SK-N-SH (cell line): ENCODE data around the gene NAV1. TPM values are rescaled to one million over a fixed set of nuclear protein-coding genes. Genes with fewer than 3 reads are reported as not detected.

Experiments used
- CTCF ChIA-PET: fragments of 300-600, 350-600 bp; formaldehyde crosslinking; extraction: SDS; loops from one replicate; lab custom pipeline; 2021; lab: Yijun Ruan, JAX
- POLR2A ChIA-PET: fragments of 350-600 bp; sonication (Branson Sonifier 250); formaldehyde crosslinking; extraction: SDS; loops from one replicate; lab custom pipeline; 2020; ENCODE audit warnings: antibody characterized with exemption, inconsistent platforms; lab: Yijun Ruan, JAX
- DNase-seq: peaks from one replicate; pipeline ENCODE4 v3.0.0; 2012
- H2AFZ ChIP-seq: fragments of 200-600 bp; sonication (generic); 2 replicates; pipeline ENCODE4 v1.8.1; 2016; ENCODE audit warnings: antibody characterized with exemption, mild to moderate bottlenecking, low read depth
- H3F3A ChIP-seq: fragments of 200-600 bp; sonication (generic); replicated peaks from 2 replicates; pipeline ENCODE3; 2016; ENCODE audit warnings: antibody characterized with exemption, mild to moderate bottlenecking; ENCODE audit not compliant: insufficient read depth
- H3K27ac ChIP-seq, 2 experiments: fragments of 200-500 bp in 1 of 2; fragments of 200-600 bp in 1 of 2; sonication (Bioruptor generic) in 1 of 2; sonication (generic), shearing (Covaris generic) in 1 of 2; 2 replicates each; pipeline versions ENCODE4 v1.5.1 to v1.6.1; 2014 to 2016; ENCODE audit warnings: low read depth in 2 of 2, inconsistent platforms in 1 of 2, low read length in 1 of 2, mild to moderate bottlenecking in 1 of 2, mixed read lengths in 1 of 2
- H3K27me3 ChIP-seq: fragments of 200-600 bp; sonication (generic), shearing (Covaris generic); 2 replicates; pipeline ENCODE4 v1.6.1; 2016; ENCODE audit warnings: mixed run types; ENCODE audit not compliant: insufficient read depth
- H3K36me3 ChIP-seq, 2 experiments: fragments of 200-500 bp in 1 of 2; fragments of 200-600 bp in 1 of 2; sonication (Bioruptor generic) in 1 of 2; sonication (generic) in 1 of 2; replicated peaks in 1 of 2; 2 replicates each; pipeline versions ENCODE3 to v1.5.1; 2014 to 2016; ENCODE audit warnings: low read length in 1 of 2, mild to moderate bottlenecking in 1 of 2; ENCODE audit not compliant: insufficient read depth in 2 of 2, control insufficient read depth in 1 of 2
- H3K4me1 ChIP-seq, 2 experiments: fragments of 200-500 bp in 1 of 2; fragments of 200-600 bp in 1 of 2; sonication (Bioruptor generic) in 1 of 2; sonication (generic), shearing (Covaris generic) in 1 of 2; 2 replicates each; pipeline versions ENCODE4 v1.5.1 to v1.6.1; 2014 to 2016; ENCODE audit warnings: low read depth in 1 of 2, low read length in 1 of 2, mixed run types in 1 of 2; ENCODE audit not compliant: insufficient read depth in 2 of 2, control insufficient read depth in 1 of 2
- H3K4me2 ChIP-seq: fragments of 200-600 bp; sonication (generic), shearing (Covaris generic); 2 replicates; pipeline ENCODE4 v1.6.1; 2017; ENCODE audit warnings: mixed run types
- H3K4me3 ChIP-seq, 2 experiments: fragments of 200-500 bp in 1 of 2; fragments of 200-600 bp in 1 of 2; sonication (Bioruptor generic) in 1 of 2; sonication (generic), shearing (Covaris generic) in 1 of 2; 2 replicates each; pipeline versions ENCODE4 v1.5.1 to v1.8.1; 2014 to 2016; ENCODE audit warnings: low read depth in 2 of 2, inconsistent platforms in 1 of 2, low read length in 1 of 2, mild to moderate bottlenecking in 1 of 2, mixed read lengths in 1 of 2, moderate library complexity in 1 of 2
- H3K79me2 ChIP-seq: fragments of 200-600 bp; sonication (generic); 2 replicates; pipeline ENCODE4 v1.8.1; 2017; ENCODE audit warnings: mild to moderate bottlenecking; ENCODE audit not compliant: insufficient read depth
- H3K9ac ChIP-seq: fragments of 200-600 bp; sonication (generic); 2 replicates; pipeline ENCODE4 v1.6.1; 2017; ENCODE audit warnings: mixed run types
- H3K9me2 ChIP-seq: fragments of 200-600 bp; sonication (generic); 2 replicates; pipeline ENCODE4 v1.6.1; 2017; ENCODE audit warnings: mixed run types
- H3K9me3 ChIP-seq: fragments of 200-600 bp; sonication (generic); 2 replicates; pipeline ENCODE4 v1.6.1; 2017; ENCODE audit warnings: mixed run types, mild to moderate bottlenecking, moderate library complexity
- H4K20me1 ChIP-seq: fragments of 200-600 bp; sonication (generic); 2 replicates; pipeline ENCODE4 v1.6.1; 2017; ENCODE audit warnings: mild to moderate bottlenecking, mixed run types; ENCODE audit not compliant: insufficient read depth
- CHD2 ChIP-seq: fragments of 150-350 bp; IDR thresholded peaks from 2 replicates; pipeline ENCODE4 v1.6.1; 2018; ENCODE audit warnings: low read length; ENCODE audit not compliant: partially characterized antibody
- ELF1 ChIP-seq: IDR thresholded peaks from 2 replicates; pipeline ENCODE4 v1.4.0; 2012
- EP300 ChIP-seq, 2 experiments: IDR thresholded peaks; 2 replicates each; pipeline versions ENCODE4 v1.4.0 to v1.6.1; 2012; ENCODE audit warnings: borderline replicate concordance in 1 of 2, low read depth in 1 of 2, low read length in 1 of 2
- EZH2phosphoT487 ChIP-seq: fragments of 200-600 bp; sonication (generic); IDR thresholded peaks from 2 replicates; pipeline ENCODE4 v1.6.1; 2017; ENCODE audit warnings: low read depth, mixed run types, mild to moderate bottlenecking, antibody characterized with exemption, moderate library complexity, borderline replicate concordance
- FOSL2 ChIP-seq: IDR thresholded peaks from 2 replicates; pipeline ENCODE4 v1.4.0; 2012; ENCODE audit warnings: low read depth, mild to moderate bottlenecking, moderate library complexity, borderline replicate concordance
- FOXJ3 ChIP-seq: sonication (generic); formaldehyde crosslinking; IDR thresholded peaks from 2 replicates; pipeline ENCODE4 v1.5.1; 2020; ENCODE audit warnings: mild to moderate bottlenecking, missing genetic modification reagents
- FOXM1 ChIP-seq: IDR thresholded peaks from 2 replicates; pipeline ENCODE4 v1.4.0; 2012; ENCODE audit warnings: low read depth, mild to moderate bottlenecking
- IRF3 ChIP-seq: fragments of 150-350 bp; IDR thresholded peaks from 2 replicates; pipeline ENCODE4 v1.6.1; 2016; ENCODE audit warnings: mild to moderate bottlenecking, low read depth, low read length
- JUND ChIP-seq: IDR thresholded peaks from 2 replicates; pipeline ENCODE4 v1.4.0; 2012
- MAX ChIP-seq: IDR thresholded peaks from 2 replicates; pipeline ENCODE4 v1.4.0; 2012; ENCODE audit warnings: low read depth
- MEF2A ChIP-seq: IDR thresholded peaks from 2 replicates; pipeline ENCODE4 v1.4.0; 2012; ENCODE audit warnings: low read depth, borderline replicate concordance
- MXI1 ChIP-seq: IDR thresholded peaks from 2 replicates; pipeline ENCODE4 v1.6.1; 2012; ENCODE audit warnings: mild to moderate bottlenecking, low read depth, low read length, improper control_type of control experiment
- NRF1 ChIP-seq: IDR thresholded peaks from 2 replicates; pipeline ENCODE4 v1.6.1; 2012; ENCODE audit warnings: low read depth, mild to moderate bottlenecking, low read length
- RFX5 ChIP-seq: IDR thresholded peaks from 2 replicates; pipeline ENCODE4 v1.6.1; 2012; ENCODE audit warnings: mild to moderate bottlenecking, improper control_type of control experiment, low read length
- SIN3A ChIP-seq: IDR thresholded peaks from 2 replicates; pipeline ENCODE4 v1.6.1; 2012; ENCODE audit warnings: low read depth, mild to moderate bottlenecking, low read length, moderate library complexity, borderline replicate concordance
- SMC3 ChIP-seq: IDR thresholded peaks from 2 replicates; pipeline ENCODE4 v1.6.1; 2012; ENCODE audit warnings: low read depth, low read length, improper control_type of control experiment
- TCF12 ChIP-seq: IDR thresholded peaks from 2 replicates; pipeline ENCODE4 v1.4.0; 2012
- TEAD4 ChIP-seq: IDR thresholded peaks from 2 replicates; pipeline ENCODE4 v1.4.0; 2012; ENCODE audit warnings: mild to moderate bottlenecking, borderline replicate concordance; ENCODE audit not compliant: insufficient read depth
- YY1 ChIP-seq: IDR thresholded peaks from 2 replicates; pipeline ENCODE4 v1.4.0; 2012; ENCODE audit warnings: low read depth, mild to moderate bottlenecking
- WGBS: methylation state at CpG from one replicate; pipeline ENCODE4 v1.1.6; 2017; ENCODE audit warnings: low lambda C conversion rate; 5-methylcytosine and 5-hydroxymethylcytosine counted together
- polyA plus RNA-seq, 3 experiments: library from polyadenylated mRNA; depleted of rRNA; stranded (reverse); fragments of >200 nt; gene quantifications; 2 replicates each; pipeline ENCODE4 v1.2.3, GENCODE V29; 2012
- TF ChIP-seq, protein P1 (sequence below): fragments of 150-350 bp; IDR thresholded peaks from 2 replicates; pipeline ENCODE4 v1.6.1; 2017; ENCODE audit warnings: antibody characterized with exemption, low read length, low read depth, borderline replicate concordance
- TF ChIP-seq, protein P2 (sequence below): IDR thresholded peaks from 2 replicates; pipeline ENCODE4 v1.6.1; 2012; ENCODE audit warnings: mild to moderate bottlenecking, low read depth, low read length, moderate library complexity
- TF ChIP-seq, protein P3 (sequence below): IDR thresholded peaks from 2 replicates; pipeline ENCODE4; 2012

NAV1 gene
- polyA plus RNA-seq, 1 of the 3 experiments (the other 2 are of a cell fraction), result 16.1 TPM

DNA sequence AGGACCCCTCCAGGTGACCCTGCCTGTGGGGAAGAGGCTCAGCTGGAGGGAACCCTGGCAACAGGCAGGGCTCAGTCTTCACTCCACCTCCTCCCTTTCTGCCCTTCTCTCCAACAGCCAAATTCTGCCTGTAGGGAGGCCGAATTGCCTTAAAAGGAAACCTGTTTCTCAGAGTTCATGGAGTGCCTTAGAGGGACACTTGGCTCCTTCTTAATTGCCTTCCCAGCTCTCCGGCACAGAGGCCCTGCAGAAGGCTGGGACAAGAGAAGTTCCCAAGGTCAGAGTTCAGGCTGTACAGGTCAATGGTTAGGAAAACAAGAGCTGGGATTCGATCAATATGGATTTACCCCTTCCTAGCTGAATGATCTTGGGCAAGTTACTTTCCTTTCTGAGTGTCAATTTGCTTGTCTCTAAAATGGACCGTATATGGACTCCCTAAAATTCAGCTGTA lies 38.2 kb upstream of the NAV1 start:
- H3K36me3 ChIP-seq, result peaks cover 0 to 6% of the 10 kb centered on the region in 2 experiments
- CTCF ChIA-PET, result interaction anchor here (0.7 to 31.9 kb wide), 5 partner anchors 12 to 499 kb away, joined by 3 to 860 read pairs (median 4); no protein-coding TSS in a partner anchor

DNA sequence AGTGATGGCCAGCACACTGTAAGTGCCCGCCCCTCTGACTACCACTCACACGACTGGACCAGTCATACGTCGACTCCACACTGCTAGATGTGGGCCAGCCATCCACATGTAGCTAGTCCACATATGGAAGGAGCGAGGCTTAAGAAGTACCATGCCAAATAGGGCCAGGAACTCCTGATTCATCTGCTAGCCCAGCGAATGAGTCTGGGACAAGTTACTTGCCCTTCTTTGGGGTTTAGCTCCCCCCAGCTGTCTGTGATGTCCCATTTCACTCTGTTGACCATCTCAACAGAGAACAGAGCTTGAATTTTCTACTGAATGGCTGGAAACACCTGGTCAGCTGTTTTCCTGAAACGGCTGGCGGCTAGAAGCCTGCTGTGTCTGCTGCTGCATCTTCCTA lies 37.8 kb upstream of the NAV1 start:
- Histone ChIP-seq H2AFZ (no peak overlapping the region), H3K9ac (no peak overlapping the region), H3F3A (peaks cover 10% of the 10 kb centered on the region)
- CTCF ChIA-PET, result interaction anchor here (0.7 to 31.9 kb wide), 5 partner anchors 12 to 499 kb away, joined by 3 to 860 read pairs (median 3); no protein-coding TSS in a partner anchor
- 92% methylated on average over 7 of the region's 8 CpGs for WGBS
- TF ChIP-seq MEF2A, result no peak
- TF ChIP-seq, protein P1, sequence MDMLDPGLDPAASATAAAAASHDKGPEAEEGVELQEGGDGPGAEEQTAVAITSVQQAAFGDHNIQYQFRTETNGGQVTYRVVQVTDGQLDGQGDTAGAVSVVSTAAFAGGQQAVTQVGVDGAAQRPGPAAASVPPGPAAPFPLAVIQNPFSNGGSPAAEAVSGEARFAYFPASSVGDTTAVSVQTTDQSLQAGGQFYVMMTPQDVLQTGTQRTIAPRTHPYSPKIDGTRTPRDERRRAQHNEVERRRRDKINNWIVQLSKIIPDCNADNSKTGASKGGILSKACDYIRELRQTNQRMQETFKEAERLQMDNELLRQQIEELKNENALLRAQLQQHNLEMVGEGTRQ, result no peak
- TF ChIP-seq SIN3A, result no peak
- TF ChIP-seq, protein P2, sequence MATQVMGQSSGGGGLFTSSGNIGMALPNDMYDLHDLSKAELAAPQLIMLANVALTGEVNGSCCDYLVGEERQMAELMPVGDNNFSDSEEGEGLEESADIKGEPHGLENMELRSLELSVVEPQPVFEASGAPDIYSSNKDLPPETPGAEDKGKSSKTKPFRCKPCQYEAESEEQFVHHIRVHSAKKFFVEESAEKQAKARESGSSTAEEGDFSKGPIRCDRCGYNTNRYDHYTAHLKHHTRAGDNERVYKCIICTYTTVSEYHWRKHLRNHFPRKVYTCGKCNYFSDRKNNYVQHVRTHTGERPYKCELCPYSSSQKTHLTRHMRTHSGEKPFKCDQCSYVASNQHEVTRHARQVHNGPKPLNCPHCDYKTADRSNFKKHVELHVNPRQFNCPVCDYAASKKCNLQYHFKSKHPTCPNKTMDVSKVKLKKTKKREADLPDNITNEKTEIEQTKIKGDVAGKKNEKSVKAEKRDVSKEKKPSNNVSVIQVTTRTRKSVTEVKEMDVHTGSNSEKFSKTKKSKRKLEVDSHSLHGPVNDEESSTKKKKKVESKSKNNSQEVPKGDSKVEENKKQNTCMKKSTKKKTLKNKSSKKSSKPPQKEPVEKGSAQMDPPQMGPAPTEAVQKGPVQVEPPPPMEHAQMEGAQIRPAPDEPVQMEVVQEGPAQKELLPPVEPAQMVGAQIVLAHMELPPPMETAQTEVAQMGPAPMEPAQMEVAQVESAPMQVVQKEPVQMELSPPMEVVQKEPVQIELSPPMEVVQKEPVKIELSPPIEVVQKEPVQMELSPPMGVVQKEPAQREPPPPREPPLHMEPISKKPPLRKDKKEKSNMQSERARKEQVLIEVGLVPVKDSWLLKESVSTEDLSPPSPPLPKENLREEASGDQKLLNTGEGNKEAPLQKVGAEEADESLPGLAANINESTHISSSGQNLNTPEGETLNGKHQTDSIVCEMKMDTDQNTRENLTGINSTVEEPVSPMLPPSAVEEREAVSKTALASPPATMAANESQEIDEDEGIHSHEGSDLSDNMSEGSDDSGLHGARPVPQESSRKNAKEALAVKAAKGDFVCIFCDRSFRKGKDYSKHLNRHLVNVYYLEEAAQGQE, result no peak
- no peak for TF ChIP-seq FOXJ3
- no peak for TF ChIP-seq EZH2phosphoT487
- no peak for TF ChIP-seq RFX5
- TF ChIP-seq, protein P3, sequence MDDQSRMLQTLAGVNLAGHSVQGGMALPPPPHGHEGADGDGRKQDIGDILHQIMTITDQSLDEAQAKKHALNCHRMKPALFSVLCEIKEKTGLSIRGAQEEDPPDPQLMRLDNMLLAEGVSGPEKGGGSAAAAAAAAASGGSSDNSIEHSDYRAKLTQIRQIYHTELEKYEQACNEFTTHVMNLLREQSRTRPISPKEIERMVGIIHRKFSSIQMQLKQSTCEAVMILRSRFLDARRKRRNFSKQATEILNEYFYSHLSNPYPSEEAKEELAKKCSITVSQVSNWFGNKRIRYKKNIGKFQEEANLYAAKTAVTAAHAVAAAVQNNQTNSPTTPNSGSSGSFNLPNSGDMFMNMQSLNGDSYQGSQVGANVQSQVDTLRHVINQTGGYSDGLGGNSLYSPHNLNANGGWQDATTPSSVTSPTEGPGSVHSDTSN, result no peak
- TF ChIP-seq YY1, result no peak
- no peak for TF ChIP-seq IRF3
- no peak for TF ChIP-seq SMC3
- TF ChIP-seq TCF12, result no peak
- no peak for TF ChIP-seq NRF1
- no peak for TF ChIP-seq FOXM1
- no peak for TF ChIP-seq FOSL2
- no peak for TF ChIP-seq MXI1
- no peak for TF ChIP-seq ELF1
- TF ChIP-seq JUND, result no peak
- TF ChIP-seq MAX, result no peak
- TF ChIP-seq, all 33 proteins: peak for 0
- Histone ChIP-seq H3K4me2 (0 out of 2 replicates have a peak overlapping the region, but pooled peaks have one; percentile 5), H3K27ac (0 out of 4 replicates have a peak overlapping the region, but pooled peaks of 1 of the 2 experiments have one; percentile 17), H3K36me3 (peaks cover 0 to 2% of the 10 kb centered on the region in 2 experiments), H3K27me3 (no peaks in the 10 kb centered on the region), H3K4me1 (peaks cover 24 to 35% of the 10 kb centered on the region in 2 experiments; a peak in 3 of 4 replicates), H3K4me3 (no peak overlapping the region), H3K9me3 (no peaks in the 10 kb centered on the region), H3K9me2 (no peaks in the 10 kb centered on the region), H3K79me2 (peaks cover 95% of the 10 kb centered on the region), H4K20me1 (peaks cover 11% of the 10 kb centered on the region; the same call in 1 of the 2 replicates)
- no peak for DNase-seq
- POLR2A ChIA-PET, result no interaction called here

More for the DNA sequence above, 38.2 kb upstream of the NAV1 start:
- Histone ChIP-seq H3K4me3 (no peak overlapping the region), H2AFZ (no peak overlapping the region), H3K27ac (no peak overlapping the region), H3K9me3 (no peaks in the 10 kb centered on the region), H3K9ac (no peak overlapping the region), H3K27me3 (no peaks in the 10 kb centered on the region), H3K4me1 (peaks cover 24 to 35% of the 10 kb centered on the region in 2 experiments; a peak in 3 of 4 replicates), H3F3A (peaks cover 9% of the 10 kb centered on the region), H3K9me2 (no peaks in the 10 kb centered on the region), H3K79me2 (peaks cover 94% of the 10 kb centered on the region), H4K20me1 (peaks cover 11% of the 10 kb centered on the region; the same call in 1 of the 2 replicates), H3K4me2 (0 out of 2 replicates have a peak overlapping the region, but pooled peaks have one; percentile 5)
- POLR2A ChIA-PET, result no interaction called here
- WGBS, result 93% methylated on average over 4 of the region's 4 CpGs
- no peak for DNase-seq
- TF ChIP-seq CHD2 (no peak), TEAD4 (no peak), EP300 (IDR thresholded peaks at IDR 0.05; ENCODE audit: borderline replicate concordance in 1 of 2, low read depth in 1 of 2, low read length in 1 of 2) (no peak), YY1 (no peak), JUND (no peak), FOXM1 (no peak)
